ENCODE results near the gene RRAS. TPM values are rescaled to one million over a fixed set of nuclear protein-coding genes. Genes with fewer than 3 reads are reported as not detected.
A peak's percentile ranks its signal among the peaks of the same experiment; 100 is the strongest.

Gene RRAS
- polyA plus RNA-seq, 1 of the 3 experiments (the other 2 are of a cell fraction): 141 TPM

DNA sequence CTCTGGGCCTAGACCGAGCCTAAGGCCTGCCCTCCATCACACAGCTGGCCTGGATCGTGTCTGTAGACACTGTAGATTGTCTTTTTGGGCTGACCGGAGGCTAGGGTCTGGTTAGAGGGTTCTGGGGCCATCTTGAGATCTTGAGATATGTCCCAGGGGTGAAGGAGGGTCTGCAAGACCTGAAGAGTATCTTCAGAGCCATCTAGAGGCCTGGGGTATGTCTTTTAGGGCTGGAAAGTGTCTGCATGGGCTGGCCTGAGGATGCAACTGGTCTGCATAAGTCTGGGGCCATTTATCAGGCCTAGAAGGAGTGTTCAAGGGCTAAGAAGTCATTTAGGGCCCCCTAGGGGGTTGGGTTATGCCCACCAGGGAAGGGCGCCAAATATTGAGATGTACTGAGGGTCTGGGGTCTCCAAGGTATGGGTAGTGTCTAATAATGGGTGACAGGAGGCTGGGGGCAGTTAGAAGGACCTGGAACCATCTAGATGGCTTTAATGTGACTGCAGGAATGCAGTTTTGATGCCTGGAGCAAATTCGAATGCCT, 2.6 kb upstream of the RRAS start:
- Histone ChIP-seq H3K36me3 (replicated peaks in 1 of 2; ENCODE audit: control insufficient read depth in 1 of 2, insufficient read depth in 2 of 2, low read length in 1 of 2) (peaks cover 14 to 27% of the 10 kb centered on the region in 2 experiments), H2AFZ (ENCODE audit: low read depth) (peak overlapping the region; percentile 65; the same call in 1 of the 2 replicates), H3K4me2 (peak overlapping the region; percentile 100), H3K79me2 (ENCODE audit: insufficient read depth) (peaks cover 76% of the 10 kb centered on the region), H4K20me1 (ENCODE audit: insufficient read depth) (peaks cover 16% of the 10 kb centered on the region), H3K9me3 (no peaks in the 10 kb centered on the region), H3K4me1 (ENCODE audit: control insufficient read depth in 1 of 2, insufficient read depth in 2 of 2, low read depth in 1 of 2, low read length in 1 of 2) (peaks cover 14 to 32% of the 10 kb centered on the region in 2 experiments), H3K9me2 (no peaks in the 10 kb centered on the region), H3K9ac (peak overlapping the region; percentile 100), H3K27me3 (ENCODE audit: insufficient read depth) (no peaks in the 10 kb centered on the region), H3K27ac (ENCODE audit: low read depth in 2 of 2, low read length in 1 of 2) (peak overlapping the region; percentile 86 to 92), H3K4me3 (ENCODE audit: low read depth in 2 of 2, low read length in 1 of 2) (peak overlapping the region; percentile 100), H3F3A (replicated peaks; ENCODE audit: insufficient read depth) (peaks cover 9% of the 10 kb centered on the region)
- CTCF ChIA-PET: interaction anchor here (0.7 to 5.2 kb wide), 6 partner anchors 11 to 73 kb away, joined by 3 to 31 read pairs (median 5); partner anchors contain the start of gene PRMT1
- TF ChIP-seq MEF2A (IDR thresholded peaks at IDR 0.05; ENCODE audit: borderline replicate concordance, low read depth) (no peak), ELF1 (IDR thresholded peaks at IDR 0.05) (no peak), GATA2 (CRISPR knock-in tag; IDR thresholded peaks at IDR 0.05) (peak; percentile 44; the same call in 1 of the 2 replicates), EP300 (IDR thresholded peaks at IDR 0.05; ENCODE audit: borderline replicate concordance in 1 of 2, low read depth in 1 of 2, low read length in 1 of 2) (peak in 1 of 2 experiments; percentile 3; a peak in 1 of 4 replicates), EZH2phosphoT487 (IDR thresholded peaks at IDR 0.05; ENCODE audit: borderline replicate concordance, low read depth) (no peak), RCOR1 (IDR thresholded peaks at IDR 0.05; ENCODE audit: low read length) (no peak), SIN3A (IDR thresholded peaks at IDR 0.05; ENCODE audit: borderline replicate concordance, low read depth, low read length) (no peak), YY1 (IDR thresholded peaks at IDR 0.05; ENCODE audit: low read depth) (no peak; the same call in 1 of the 2 replicates)
- TF ChIP-seq, protein P1, sequence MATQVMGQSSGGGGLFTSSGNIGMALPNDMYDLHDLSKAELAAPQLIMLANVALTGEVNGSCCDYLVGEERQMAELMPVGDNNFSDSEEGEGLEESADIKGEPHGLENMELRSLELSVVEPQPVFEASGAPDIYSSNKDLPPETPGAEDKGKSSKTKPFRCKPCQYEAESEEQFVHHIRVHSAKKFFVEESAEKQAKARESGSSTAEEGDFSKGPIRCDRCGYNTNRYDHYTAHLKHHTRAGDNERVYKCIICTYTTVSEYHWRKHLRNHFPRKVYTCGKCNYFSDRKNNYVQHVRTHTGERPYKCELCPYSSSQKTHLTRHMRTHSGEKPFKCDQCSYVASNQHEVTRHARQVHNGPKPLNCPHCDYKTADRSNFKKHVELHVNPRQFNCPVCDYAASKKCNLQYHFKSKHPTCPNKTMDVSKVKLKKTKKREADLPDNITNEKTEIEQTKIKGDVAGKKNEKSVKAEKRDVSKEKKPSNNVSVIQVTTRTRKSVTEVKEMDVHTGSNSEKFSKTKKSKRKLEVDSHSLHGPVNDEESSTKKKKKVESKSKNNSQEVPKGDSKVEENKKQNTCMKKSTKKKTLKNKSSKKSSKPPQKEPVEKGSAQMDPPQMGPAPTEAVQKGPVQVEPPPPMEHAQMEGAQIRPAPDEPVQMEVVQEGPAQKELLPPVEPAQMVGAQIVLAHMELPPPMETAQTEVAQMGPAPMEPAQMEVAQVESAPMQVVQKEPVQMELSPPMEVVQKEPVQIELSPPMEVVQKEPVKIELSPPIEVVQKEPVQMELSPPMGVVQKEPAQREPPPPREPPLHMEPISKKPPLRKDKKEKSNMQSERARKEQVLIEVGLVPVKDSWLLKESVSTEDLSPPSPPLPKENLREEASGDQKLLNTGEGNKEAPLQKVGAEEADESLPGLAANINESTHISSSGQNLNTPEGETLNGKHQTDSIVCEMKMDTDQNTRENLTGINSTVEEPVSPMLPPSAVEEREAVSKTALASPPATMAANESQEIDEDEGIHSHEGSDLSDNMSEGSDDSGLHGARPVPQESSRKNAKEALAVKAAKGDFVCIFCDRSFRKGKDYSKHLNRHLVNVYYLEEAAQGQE (IDR thresholded peaks at IDR 0.05; ENCODE audit: low read depth, low read length): no peak
- POLR2A ChIA-PET: interaction anchor here (0.6 to 1.7 kb wide), 5 partner anchors 16 to 235 kb away, joined by 3 to 5 read pairs (median 3); partner anchors contain the start of genes AKT1S1, RPS11 and TBC1D17
- 0% methylated on average over 2 of the region's 5 CpGs for WGBS (ENCODE audit: low lambda C conversion rate)
- DNase-seq: peak; percentile 65

DNA sequence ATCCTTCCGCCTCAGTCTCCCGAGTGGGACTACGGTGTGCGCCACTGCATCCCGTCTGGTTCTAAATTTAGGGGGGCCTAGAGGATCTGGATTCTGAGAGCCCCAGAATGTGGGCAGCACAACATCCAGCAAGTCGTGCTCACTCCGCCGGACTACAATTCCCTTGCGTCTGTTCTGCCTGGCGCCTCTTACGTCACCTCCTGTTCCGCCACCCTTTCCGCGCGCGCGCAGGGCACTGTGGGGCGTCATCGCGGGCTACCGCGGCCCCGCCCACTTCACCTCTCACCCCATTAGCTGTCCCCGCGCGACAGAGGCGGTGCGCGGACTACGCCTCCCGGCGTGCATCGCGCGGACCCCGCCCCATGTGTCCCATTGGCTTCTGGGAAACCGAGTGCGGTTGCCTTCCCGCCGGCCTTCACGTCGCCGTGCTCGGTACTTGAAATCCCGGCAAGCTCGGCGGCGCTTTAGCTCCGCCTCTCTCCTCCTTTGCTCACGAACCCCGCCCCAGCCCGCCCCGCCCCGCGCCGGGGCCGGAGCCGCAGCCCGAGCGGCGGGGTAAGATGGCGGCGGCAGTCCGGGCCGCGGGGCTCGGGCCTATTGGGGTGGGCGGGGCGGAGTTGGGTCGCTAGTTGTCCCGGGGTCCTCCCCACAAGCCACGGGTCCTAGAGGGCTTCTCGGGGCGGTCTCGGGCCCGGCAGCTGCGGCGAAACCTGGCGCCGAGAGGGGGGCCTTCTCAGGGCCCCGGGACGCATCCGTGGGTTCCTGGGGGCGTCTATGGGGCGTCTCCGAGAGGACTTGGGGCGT, 1.9 kb upstream of the RRAS start, which contains the start of gene SCAF1:
SCAF1 (plus strand) TSS at position 522 of the 804 bp plus-strand sequence. CDS start 2,818 bp downstream, outside the sequence.
- Histone ChIP-seq H4K20me1 (ENCODE audit: insufficient read depth) (peaks cover 16% of the 10 kb centered on the region), H3K9me3 (no peaks in the 10 kb centered on the region), H3K27ac (ENCODE audit: low read depth in 2 of 2, low read length in 1 of 2) (peak within 1 kb of the TSS; percentile 99 to 100), H3K36me3 (replicated peaks in 1 of 2; ENCODE audit: control insufficient read depth in 1 of 2, insufficient read depth in 2 of 2, low read length in 1 of 2) (peaks cover 10 to 22% of the 10 kb centered on the region in 2 experiments), H3K4me3 (ENCODE audit: low read depth in 2 of 2, low read length in 1 of 2) (peak within 1 kb of the TSS; percentile 100), H3K9me2 (no peaks in the 10 kb centered on the region), H3K27me3 (ENCODE audit: insufficient read depth) (no peaks in the 10 kb centered on the region), H3F3A (replicated peaks; ENCODE audit: insufficient read depth) (peaks cover 9% of the 10 kb centered on the region), H3K79me2 (ENCODE audit: insufficient read depth) (peaks cover 70% of the 10 kb centered on the region), H3K4me2 (peak within 1 kb of the TSS; percentile 100), H3K4me1 (ENCODE audit: control insufficient read depth in 1 of 2, insufficient read depth in 2 of 2, low read depth in 1 of 2, low read length in 1 of 2) (peaks cover 14 to 32% of the 10 kb centered on the region in 2 experiments), H3K9ac (peak within 1 kb of the TSS; percentile 100), H2AFZ (ENCODE audit: low read depth) (peak within 1 kb of the TSS; percentile 65; the same call in 1 of the 2 replicates)
- 2% methylated on average over 11 of the region's 87 CpGs for WGBS (ENCODE audit: low lambda C conversion rate)
- ChIA-PET POLR2A (interaction anchor here (0.5 to 1.7 kb wide), 6 partner anchors 17 to 1489 kb away, joined by 3 to 5 read pairs (median 3); partner anchors contain the start of genes AKT1S1, RPS11 and TBC1D17), CTCF (interaction anchor here (0.7 to 5.2 kb wide), 4 partner anchors 10 to 35 kb away, joined by 3 to 31 read pairs (median 14); partner anchors contain the start of gene PRMT1)
- DNase-seq: peak; percentile 96
- no peak for TF ChIP-seq RFX5 (IDR thresholded peaks at IDR 0.05; ENCODE audit: low read length)
- no peak for TF ChIP-seq FOXM1 (IDR thresholded peaks at IDR 0.05; ENCODE audit: low read depth)
- peak; percentile 93 for TF ChIP-seq GABPA (IDR thresholded peaks at IDR 0.05; ENCODE audit: low read depth)
- TF ChIP-seq, protein P2, sequence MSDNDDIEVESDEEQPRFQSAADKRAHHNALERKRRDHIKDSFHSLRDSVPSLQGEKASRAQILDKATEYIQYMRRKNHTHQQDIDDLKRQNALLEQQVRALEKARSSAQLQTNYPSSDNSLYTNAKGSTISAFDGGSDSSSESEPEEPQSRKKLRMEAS (IDR thresholded peaks at IDR 0.05; ENCODE audit: low read depth): no peak
- peak; percentile 62 for TF ChIP-seq ELF1 (IDR thresholded peaks at IDR 0.05)
- TF ChIP-seq, protein P3, sequence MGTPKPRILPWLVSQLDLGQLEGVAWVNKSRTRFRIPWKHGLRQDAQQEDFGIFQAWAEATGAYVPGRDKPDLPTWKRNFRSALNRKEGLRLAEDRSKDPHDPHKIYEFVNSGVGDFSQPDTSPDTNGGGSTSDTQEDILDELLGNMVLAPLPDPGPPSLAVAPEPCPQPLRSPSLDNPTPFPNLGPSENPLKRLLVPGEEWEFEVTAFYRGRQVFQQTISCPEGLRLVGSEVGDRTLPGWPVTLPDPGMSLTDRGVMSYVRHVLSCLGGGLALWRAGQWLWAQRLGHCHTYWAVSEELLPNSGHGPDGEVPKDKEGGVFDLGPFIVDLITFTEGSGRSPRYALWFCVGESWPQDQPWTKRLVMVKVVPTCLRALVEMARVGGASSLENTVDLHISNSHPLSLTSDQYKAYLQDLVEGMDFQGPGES (IDR thresholded peaks at IDR 0.05; ENCODE audit: low read depth, low read length): 0 out of 2 replicates have a peak, but pooled peaks have one; percentile 20
- no peak for TF ChIP-seq MXI1 (IDR thresholded peaks at IDR 0.05; ENCODE audit: low read depth, low read length)
- peak; percentile 68 for TF ChIP-seq NRF1 (IDR thresholded peaks at IDR 0.05; ENCODE audit: low read depth, low read length)
- TF ChIP-seq, protein P4, sequence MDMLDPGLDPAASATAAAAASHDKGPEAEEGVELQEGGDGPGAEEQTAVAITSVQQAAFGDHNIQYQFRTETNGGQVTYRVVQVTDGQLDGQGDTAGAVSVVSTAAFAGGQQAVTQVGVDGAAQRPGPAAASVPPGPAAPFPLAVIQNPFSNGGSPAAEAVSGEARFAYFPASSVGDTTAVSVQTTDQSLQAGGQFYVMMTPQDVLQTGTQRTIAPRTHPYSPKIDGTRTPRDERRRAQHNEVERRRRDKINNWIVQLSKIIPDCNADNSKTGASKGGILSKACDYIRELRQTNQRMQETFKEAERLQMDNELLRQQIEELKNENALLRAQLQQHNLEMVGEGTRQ (IDR thresholded peaks at IDR 0.05; ENCODE audit: borderline replicate concordance, low read depth, low read length): no peak

Measured in SK-N-SH (cell line).